Mucosa of descending colon (tissue), 3 donors: ENCODE data around the gene PPP2R5C. TPM values are rescaled to one million over a fixed set of nuclear protein-coding genes. Genes with fewer than 3 reads are reported as not detected.

ENCODE experiments used
- ATAC-seq: fragments of 200-7000 bp; cut with Tn5 transposase; one replicate; pipeline ENCODE4 v1.9.1; 2020; ENCODE audit warnings: mild to moderate bottlenecking, moderate library complexity
- DNase-seq, 3 donors: peaks; one replicate each; pipeline ENCODE4 v3.0.0-alpha.2; 2020
- H3K36me3 ChIP-seq: fragments of 200-600 bp; one replicate; pipeline ENCODE4 v1.8.0; 2021; ENCODE audit warnings: low read depth, mild to moderate bottlenecking
- H3K4me1 ChIP-seq: fragments of 200-600 bp; one replicate; pipeline ENCODE4 v1.8.0; 2021; ENCODE audit warnings: low read depth, mild to moderate bottlenecking
- H3K4me3 ChIP-seq: fragments of 200-600 bp; one replicate; pipeline ENCODE4 v1.8.0; 2021; ENCODE audit warnings: mild to moderate bottlenecking
- H3K9me3 ChIP-seq: fragments of 200-600 bp; one replicate; pipeline ENCODE4 v1.8.0; 2021; ENCODE audit warnings: mild to moderate bottlenecking
- CTCF ChIP-seq: fragments of 200-600 bp; IDR thresholded peaks from one replicate; pipeline ENCODE4 v1.8.0; 2022; ENCODE audit warnings: antibody characterized with exemption, mild to moderate bottlenecking
- intact Hi-C, 2 donors: fragments of 100-400 bp; cut with DNase I in 1 of 2; cut with micrococcal nuclease in 1 of 2; formaldehyde crosslinking; loops; one replicate each; pipeline versions ENCODE4 v1.11.0 to v1.11.1; 2022; cut with DNase I, micrococcal nuclease
- total RNA-seq, 3 donors: library from RNA; stranded (reverse); fragmentation: NEBNext Ultra II Directional in 2 of 3; extraction: Animal tissue kit (Norgen Biotek cat#: 25700) in 2 of 3; gene quantifications; one replicate each; pipeline versions ENCODE4 v1.2.1 to v1.2.4, GENCODE V29; 2021 to 2023
- donor health status: DM: no; HTN: no; CAD: no; lungs with moderate emphysema.
- donor health status: DM: no; HTN: no; CAD: no.
- donor health status: DM: no; HTN: yes; CAD: no.

PPP2R5C gene
- total RNA-seq, 3 donors from 2014 or later: 131 to 173 (median 160) TPM

GRCh38 chr14:101859958-101860357 lies 98.4 kb downstream of the PPP2R5C start:
- Histone ChIP-seq H3K4me1 (peaks cover 18% of the 10 kb centered on the region), H3K36me3 (no peaks in the 10 kb centered on the region), H3K9me3 (no peaks in the 10 kb centered on the region), H3K4me3 (no peak overlapping the region)
- ATAC-seq (no peak), DNase-seq (no peak)
- TF ChIP-seq CTCF: no peak
- intact Hi-C loops: no loop called here

GRCh38 chr14:101861464-101861863 lies 100.0 kb downstream of the PPP2R5C start:
- peaks cover 4% of the 10 kb centered on the region for H3K4me1 ChIP-seq
- intact Hi-C loops: no loop called here
- no peak for TF ChIP-seq CTCF
- H3K9me3 ChIP-seq: no peaks in the 10 kb centered on the region
- ATAC-seq (no peak), DNase-seq (no peak)
- no peaks in the 10 kb centered on the region for H3K36me3 ChIP-seq
- H3K4me3 ChIP-seq: no peak overlapping the region

GRCh38 chr14:101862177-101862576 lies 100.7 kb downstream of the PPP2R5C start:
- no peak for TF ChIP-seq CTCF
- H3K36me3 ChIP-seq: no peaks in the 10 kb centered on the region
- no peaks in the 10 kb centered on the region for H3K4me1 ChIP-seq
- no peak for ATAC-seq
- no peak for DNase-seq
- H3K4me3 ChIP-seq: no peak overlapping the region
- no peaks in the 10 kb centered on the region for H3K9me3 ChIP-seq
- intact Hi-C loops: no loop called here

GRCh38 chr14:101862711-101863110 lies 101.2 kb downstream of the PPP2R5C start:
- DNase-seq (no peak), ATAC-seq (no peak)
- no peak overlapping the region for H3K4me3 ChIP-seq
- no peaks in the 10 kb centered on the region for H3K36me3 ChIP-seq
- no peaks in the 10 kb centered on the region for H3K4me1 ChIP-seq
- no peaks in the 10 kb centered on the region for H3K9me3 ChIP-seq
- intact Hi-C loops: no loop called here
- TF ChIP-seq CTCF: no peak

GRCh38 chr14:101865288-101865687 lies 103.8 kb downstream of the PPP2R5C start:
- no peak for ATAC-seq
- H3K4me3 ChIP-seq: no peak overlapping the region
- intact Hi-C loops: no loop called here
- DNase-seq: no peak
- H3K9me3 ChIP-seq: no peaks in the 10 kb centered on the region
- H3K36me3 ChIP-seq: no peaks in the 10 kb centered on the region
- H3K4me1 ChIP-seq: peaks cover 6% of the 10 kb centered on the region
- TF ChIP-seq CTCF: no peak

- DNase-seq (no peak), ATAC-seq (no peak)
- Histone ChIP-seq H3K36me3 (no peaks in the 10 kb centered on the region), H3K4me3 (no peak overlapping the region), H3K9me3 (no peaks in the 10 kb centered on the region), H3K4me1 (peaks cover 6% of the 10 kb centered on the region)
- no peak for TF ChIP-seq CTCF
- intact Hi-C loops: no loop called here
These were observed 106.3 kb downstream of the PPP2R5C start for GRCh38 chr14:101867854-101868253.
